ENCODE measurements around the gene TMEM25.

DNA sequence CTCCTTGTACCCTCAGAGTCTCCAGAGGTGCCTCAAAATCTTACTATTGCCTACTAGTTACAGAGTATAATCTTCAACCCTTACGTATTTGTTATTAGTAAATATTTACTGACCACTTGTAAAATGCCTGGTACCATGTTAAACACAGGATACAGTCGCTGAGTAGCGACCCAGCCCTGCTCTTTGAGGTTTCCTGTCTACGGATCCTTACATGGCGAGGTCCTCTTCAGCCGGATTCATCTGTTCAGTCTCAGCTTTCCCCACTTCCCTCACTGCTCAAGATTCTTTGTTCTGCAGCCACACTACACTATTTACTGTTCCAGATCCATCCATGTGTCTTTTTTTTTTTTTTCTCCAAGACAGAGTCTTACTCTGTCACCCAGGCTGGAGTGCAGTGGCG lies 16.9 kb upstream of the TMEM25 start:
- TF ChIP-seq CTCF (IDR thresholded peaks at IDR 0.05) (no peak), POLR2A (IDR thresholded peaks at IDR 0.05) (no peak)
